Activated CD8-positive, alpha-beta memory T cell treated with anti-CD3 and anti-CD28 coated beads, Interleukin-2, amount 50 U/mL, for 24 hours (primary cell): Measurements from ENCODE around the gene EML1.
"Not testable (repeated sequence)": the region's sequence is repeated elsewhere in the genome, so short reads cannot be mapped to it uniquely, and the experiment has no call there.

Experiments
- DNase-seq: peaks from one replicate; pipeline ENCODE4 v3.0.0-alpha.2; 2020; ENCODE audit errors: extremely low read depth

EML1 gene

GRCh38 chr14:99937475-99938244 is 144.4 kb downstream of the EML1 start:
- DNase-seq, result no peak

GRCh38 chr14:99938376-99938775 is 145.2 kb downstream of the EML1 start:
- DNase-seq, result no peak

GRCh38 chr14:99938896-99939295 is 145.7 kb downstream of the EML1 start:
- no peak for DNase-seq

DNA sequence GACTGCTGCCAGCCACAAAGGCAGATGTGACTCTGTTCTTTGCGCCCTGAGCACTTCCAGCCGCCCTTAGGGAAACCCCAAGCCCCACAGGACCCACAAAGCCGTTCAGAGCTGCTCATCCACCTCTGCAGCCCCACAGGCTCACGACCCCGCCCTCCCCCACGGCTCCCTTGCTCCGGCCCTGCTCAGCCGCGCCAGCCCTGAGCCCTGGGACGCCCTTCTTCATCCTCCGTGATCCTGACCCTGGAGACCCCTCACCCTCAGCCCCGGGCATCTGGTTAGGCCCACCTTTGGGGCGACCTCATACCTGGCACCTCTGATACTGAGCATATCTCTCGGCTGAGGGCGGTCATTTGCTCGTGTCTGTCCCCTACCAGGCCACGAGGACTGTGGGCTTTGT is 146.2 kb downstream of the EML1 start:
- DNase-seq, result no peak

DNA sequence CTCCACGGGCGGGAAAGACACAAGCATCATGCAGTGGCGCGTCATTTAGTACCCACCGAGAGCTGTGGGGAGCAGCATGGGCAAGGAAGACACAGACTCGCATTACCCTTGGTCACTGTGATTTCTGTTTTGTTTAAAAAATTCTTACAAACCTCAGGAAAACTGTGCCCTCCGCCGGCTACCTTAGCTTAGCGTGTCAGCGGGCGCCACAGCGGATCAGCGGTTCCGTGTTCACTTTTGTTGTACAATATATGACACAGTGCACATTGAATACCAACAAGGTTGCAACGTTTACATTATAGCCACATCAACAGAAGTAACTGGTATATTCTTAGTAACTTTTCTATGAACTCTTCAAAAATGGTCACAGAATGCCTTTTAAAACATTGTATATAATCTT is 146.9 kb downstream of the EML1 start:
- DNase-seq, result no peak

DNA sequence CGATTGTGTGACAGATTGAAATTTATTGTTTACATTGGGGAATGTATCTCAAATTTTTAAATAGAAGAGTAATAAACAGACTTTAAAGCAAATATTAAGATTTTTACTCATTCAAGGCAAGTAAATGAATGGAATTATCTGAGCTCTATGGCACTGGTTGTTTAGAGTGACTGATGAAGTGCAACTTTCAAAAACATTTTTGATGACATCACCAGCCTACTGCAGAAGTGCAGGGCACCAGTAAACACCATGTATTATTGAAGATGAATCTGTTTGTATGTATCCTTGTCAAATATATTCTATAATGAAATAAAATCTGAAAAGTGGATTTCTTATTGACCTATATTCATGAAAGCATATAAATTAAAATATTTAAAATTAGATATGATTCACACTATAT is 148.0 kb downstream of the EML1 start:
- DNase-seq, result no peak

- no peak for DNase-seq
These were observed 150.4 kb downstream of the EML1 start for GRCh38 chr14:99943620-99944019.

DNA sequence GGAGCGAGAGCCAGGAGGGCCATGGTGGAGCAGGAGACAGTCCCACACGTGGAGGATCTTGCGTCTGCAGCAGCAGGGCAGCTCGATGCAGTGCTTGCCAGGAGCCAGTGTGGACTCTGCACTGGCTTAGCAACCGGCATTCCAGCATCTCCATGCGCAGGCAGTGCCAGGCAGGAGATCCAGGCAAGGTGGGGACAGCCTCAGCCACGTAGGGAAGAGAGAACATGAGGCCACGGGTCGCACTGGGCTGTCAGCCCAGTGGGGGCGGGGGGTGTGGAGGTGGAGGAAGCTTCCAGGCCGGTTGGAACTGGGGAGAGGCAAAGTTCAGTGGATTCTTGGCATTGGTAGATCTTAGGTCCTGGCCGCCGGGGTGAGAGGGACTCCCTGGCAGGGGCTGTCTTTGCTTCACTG is 151.0 kb downstream of the EML1 start:
- no peak for DNase-seq

GRCh38 chr14:99945732-99946651 is 152.8 kb downstream of the EML1 start:
- no peak for DNase-seq

DNA sequence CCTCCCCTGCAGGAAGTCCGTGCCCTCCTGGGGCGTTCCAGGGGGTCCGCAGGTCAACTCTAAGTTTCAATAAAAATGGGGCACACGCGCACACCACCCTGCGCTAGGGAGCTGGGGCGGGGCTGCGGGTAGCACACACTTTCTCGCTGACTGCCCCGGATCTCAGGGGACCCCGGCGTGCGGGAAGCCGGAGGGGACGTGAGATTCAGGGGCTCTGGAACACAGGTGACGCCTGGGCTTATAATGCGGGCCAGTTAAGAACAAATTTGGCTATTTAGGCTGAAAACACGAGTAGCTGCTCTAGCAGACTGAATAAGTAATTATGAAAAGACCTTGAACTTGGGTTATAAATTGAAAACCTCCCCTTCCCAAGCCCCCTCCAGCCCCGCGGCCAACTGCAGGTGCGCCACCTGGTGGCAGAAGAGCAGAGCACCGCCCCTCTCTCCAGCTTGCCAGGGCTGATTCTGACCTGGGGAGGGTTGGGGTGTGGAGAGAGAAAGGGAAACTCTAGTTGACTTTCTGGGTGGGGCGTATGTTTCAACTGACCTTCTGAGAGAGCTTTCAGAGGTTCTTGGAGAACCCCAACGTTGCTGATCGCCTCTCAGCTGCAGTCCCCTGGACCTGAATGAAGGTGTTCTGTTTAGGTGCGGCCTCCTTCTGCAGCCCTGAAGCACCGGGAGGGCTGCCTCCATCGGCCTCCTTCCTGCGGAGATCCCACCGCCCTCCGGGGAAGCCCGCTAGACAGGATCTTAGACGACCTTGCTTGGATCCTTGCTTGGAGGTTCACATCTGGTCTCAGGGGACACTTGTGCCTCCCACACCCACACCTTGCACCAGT is 153.7 kb downstream of the EML1 start:
- DNase-seq, result no peak

DNA sequence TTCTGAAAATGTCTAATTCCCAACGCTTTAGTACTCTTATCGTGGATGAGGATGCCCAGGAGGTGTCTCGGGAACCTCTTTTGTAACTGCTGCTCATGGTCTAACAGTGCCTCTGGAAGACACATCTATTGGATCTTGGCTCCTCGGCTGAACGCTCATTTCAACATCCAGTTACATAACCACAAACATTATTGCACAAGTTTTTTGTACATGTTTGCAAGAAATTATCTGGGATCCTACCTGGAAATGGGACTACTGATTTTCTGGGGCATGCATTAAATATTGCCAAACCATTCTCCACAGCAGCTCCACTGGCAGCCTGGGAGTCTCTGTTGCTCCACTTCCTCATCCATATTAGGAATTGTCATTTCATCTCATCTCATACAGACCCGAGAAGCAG is 154.5 kb downstream of the EML1 start:
- no peak for DNase-seq

GRCh38 chr14:99949011-99949732 is 156.0 kb downstream of the EML1 start:
- not testable (repeated sequence) for DNase-seq

GRCh38 chr14:99950181-99950580 is 157.0 kb downstream of the EML1 start:
- DNase-seq, result no peak

DNA sequence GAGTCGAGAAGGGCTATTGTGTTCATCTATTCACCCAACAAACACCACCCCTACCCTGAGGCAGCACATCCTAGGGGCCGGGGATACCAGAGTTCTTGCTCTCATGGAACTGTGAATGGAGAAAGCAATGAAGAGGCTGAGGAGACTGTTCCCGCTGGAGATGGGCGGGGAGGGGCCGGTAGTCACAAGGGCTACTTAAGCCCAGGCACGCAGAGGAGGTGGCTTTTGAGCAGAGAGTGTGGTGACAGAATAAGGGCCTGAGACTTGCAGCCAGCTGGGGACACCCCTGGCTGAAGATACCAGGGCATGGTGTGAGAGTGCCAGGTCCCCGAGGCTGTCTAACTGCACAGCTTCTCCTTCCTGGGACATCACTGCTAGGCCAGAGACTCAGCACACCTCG is 157.9 kb downstream of the EML1 start:
- no peak for DNase-seq

GRCh38 chr14:99952039-99952438 is 158.8 kb downstream of the EML1 start:
- no peak for DNase-seq

DNA sequence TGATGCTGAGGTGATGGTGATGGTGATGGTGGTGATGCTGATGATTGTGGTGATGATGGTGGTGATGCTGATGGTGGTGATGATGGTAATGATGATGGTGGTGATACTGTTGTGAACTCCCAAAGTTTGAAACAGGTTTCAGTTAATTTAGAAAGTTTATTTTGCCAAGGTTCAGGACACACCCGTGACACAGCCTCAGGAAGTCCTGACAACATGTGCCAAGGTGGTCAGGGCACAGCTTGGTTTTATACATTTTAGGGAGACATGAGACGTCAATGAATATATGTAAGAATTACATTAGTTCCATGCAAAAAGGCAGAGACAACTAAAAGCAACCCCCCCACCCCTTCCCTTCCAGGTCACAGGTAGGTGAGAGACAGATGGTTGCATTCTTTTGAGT is 159.2 kb downstream of the EML1 start:
- DNase-seq, result no peak

GRCh38 chr14:99955826-99956455 is 162.7 kb downstream of the EML1 start:
- no peak for DNase-seq

DNA sequence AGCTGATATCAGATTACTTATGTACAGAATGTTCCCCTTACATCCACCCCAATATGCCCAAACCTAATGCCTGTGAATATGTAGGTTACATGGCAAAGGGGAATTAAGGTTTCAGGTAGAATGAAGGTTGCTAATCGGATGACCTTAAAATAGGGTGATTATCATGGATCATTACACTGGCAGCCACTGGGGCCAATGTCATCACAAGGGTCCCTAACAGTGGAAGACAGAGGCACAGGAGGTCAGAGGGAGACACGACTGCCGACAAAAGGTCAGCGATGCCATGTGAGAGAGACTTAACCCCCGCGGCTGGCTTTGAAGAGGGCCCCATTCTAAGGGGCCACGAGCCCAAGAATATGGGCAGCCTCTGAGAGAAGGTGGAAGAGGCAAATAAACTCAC is 165.2 kb downstream of the EML1 start:
- DNase-seq, result no peak

DNA sequence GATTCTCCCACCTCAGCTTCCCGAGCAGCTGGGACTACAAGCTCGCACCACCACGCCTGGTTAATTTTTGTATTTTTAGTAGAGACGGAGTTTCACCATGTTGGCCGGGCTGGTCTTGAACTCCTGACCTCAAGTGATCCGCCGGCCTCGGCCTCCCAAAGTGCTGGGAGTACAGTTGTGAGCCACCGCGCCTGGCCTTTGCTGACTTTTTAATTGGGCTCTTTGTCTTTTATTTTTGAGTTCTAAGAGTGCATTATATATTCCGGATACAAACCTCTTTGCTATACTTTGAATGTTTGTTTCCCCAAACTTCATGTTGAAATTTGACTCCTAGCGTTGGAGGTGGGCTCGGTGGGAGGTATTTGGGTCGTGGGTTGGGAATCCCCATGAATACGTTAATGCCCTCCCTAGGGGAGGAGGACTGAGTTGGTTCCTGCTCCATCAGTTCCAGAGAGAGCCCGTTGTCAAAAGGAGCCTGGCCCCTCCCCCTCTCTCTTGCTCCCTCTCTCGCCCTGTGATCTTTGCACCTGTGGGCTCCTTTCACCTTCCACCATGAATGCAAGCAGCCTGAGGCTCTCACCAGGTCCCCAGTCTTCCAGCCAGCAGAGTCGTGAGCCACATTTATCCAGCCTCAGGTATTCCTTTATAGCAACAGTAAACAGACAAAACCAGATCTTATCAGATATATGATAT is 168.8 kb downstream of the EML1 start:
- DNase-seq, result no peak

DNA sequence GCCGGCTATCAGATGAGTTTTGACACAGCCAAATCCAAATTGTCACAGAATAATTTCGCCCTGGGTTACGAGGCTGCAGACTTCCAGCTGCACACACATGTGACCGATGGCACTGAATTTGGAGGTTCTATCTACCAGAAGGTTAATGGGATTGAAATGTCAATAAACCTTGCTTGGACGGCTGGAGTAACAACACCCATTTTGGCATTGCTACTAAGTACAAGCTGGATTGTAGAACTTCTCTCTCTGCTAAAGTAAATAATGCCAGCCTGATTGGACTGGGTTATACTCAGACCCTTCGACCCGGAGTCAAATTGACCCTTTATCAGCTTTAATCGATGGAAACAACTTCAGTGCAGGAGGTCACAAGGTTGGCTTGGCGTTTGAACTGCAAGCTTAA is 171.8 kb downstream of the EML1 start:
- no peak for DNase-seq
